GM12891 (cell line): ENCODE results near the gene MCM3AP.

Source experiments
- PAX5 ChIP-seq: IDR thresholded peaks from 2 replicates; pipeline ENCODE4 v1.6.1; 2011; ENCODE audit warnings: low read length, moderate library complexity, mild to moderate bottlenecking; ENCODE audit not compliant: insufficient read depth, severe bottlenecking
- POLR2A ChIP-seq: IDR thresholded peaks from 2 replicates; pipeline ENCODE4 v1.6.1; 2011; ENCODE audit warnings: low read depth, low read length, control low read depth
- SPI1 ChIP-seq: IDR thresholded peaks from 2 replicates; pipeline ENCODE4 v1.6.1; 2011; ENCODE audit warnings: low read depth, low read length, control low read depth

GRCh38 chr21:46301759-46302158, 16.3 kb upstream of the MCM3AP start:
- TF ChIP-seq POLR2A (no peak), PAX5 (no peak), SPI1 (no peak)
